ENCODE data around the gene HELZ. TPM values are rescaled to one million over a fixed set of nuclear protein-coding genes. Genes with fewer than 3 reads are reported as not detected.
"Not testable (repeated sequence)": the region's sequence is repeated elsewhere in the genome, so short reads cannot be mapped to it uniquely, and the experiment has no call there.

The HELZ gene
- total RNA-seq, 1 donor from 2014 or later = 35.4 TPM

GRCh38 chr17:67129283-67129682, 115.7 kb downstream of the HELZ start:
- DNase-seq (no peak), ATAC-seq (no peak)
- intact Hi-C loops (cut with micrococcal nuclease) = no loop called here

DNA sequence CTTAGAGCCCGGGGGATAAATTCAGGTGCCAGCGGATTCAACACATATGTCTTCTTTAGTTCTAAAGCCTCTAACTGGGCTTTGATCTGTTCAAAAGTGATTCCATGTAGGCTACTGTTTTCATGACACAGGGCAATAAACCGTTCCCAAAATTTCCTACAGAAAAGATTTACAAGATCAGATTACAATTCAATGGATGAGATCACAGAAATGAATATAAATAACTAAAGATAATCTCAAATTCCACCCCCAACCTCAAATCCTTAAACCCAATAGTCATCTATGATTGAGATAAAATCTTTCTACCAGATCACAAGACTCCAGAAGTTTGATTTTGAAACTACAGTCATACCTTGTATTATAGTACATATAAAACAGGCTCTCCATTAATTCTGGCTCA, 116.3 kb downstream of the HELZ start:
- ATAC-seq (no peak), DNase-seq (no peak)
- intact Hi-C loops (cut with micrococcal nuclease) = no loop called here

GRCh38 chr17:67127925-67128324, 117.1 kb downstream of the HELZ start:
- DNase-seq = no peak
- intact Hi-C loops (cut with micrococcal nuclease) = no loop called here
- no peak for ATAC-seq

DNA sequence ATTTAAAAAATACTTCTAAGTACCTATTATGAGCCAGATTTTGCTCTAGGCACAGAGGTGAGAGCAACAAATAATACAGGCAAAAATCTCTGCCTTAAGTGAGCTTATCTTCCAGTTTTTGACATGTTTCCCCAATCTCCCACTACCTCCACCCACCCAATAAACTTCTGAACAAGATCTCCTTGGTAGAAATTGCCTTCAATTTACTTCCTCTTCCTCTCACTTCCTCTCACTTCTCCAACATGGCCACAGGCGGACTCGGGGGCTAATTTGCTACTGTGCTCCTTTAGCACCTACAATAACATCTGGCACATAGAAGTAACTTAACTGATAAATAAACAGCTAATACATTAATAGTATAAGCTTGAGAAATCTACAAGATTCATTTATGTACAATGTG, 118.0 kb downstream of the HELZ start:
- ATAC-seq (no peak), DNase-seq (no peak)
- intact Hi-C loops (cut with micrococcal nuclease) = no loop called here

- intact Hi-C loops (cut with micrococcal nuclease); ATAC-seq; DNase-seq: not testable (repeated sequence)
Measured at GRCh38 chr17:67126543-67126942, 118.5 kb downstream of the HELZ start.

DNA sequence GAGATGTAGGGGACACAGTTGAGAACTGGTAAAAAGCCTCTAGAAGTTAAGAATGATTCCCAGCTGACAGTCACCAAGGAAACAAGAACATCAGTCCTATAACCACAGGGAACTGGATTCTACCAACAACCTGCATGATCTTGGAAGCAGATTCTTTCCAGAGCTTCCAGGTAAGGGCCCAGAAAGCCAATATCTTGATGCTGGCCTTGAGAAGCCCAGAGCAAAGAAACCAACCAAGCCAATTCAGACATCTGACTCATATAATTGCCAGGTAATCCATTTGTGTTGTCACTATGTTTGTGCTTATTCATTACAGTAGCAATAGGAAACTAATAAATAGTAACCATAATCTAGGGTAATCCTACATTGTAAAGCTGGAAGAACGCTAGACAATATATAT, 119.1 kb downstream of the HELZ start:
- no peak for DNase-seq
- intact Hi-C loops (cut with micrococcal nuclease) = no loop called here
- no peak for ATAC-seq

- intact Hi-C loops (cut with micrococcal nuclease) = no loop called here
- no peak for DNase-seq
- no peak for ATAC-seq
Measured at GRCh38 chr17:67125417-67125816, 119.6 kb downstream of the HELZ start.

DNA sequence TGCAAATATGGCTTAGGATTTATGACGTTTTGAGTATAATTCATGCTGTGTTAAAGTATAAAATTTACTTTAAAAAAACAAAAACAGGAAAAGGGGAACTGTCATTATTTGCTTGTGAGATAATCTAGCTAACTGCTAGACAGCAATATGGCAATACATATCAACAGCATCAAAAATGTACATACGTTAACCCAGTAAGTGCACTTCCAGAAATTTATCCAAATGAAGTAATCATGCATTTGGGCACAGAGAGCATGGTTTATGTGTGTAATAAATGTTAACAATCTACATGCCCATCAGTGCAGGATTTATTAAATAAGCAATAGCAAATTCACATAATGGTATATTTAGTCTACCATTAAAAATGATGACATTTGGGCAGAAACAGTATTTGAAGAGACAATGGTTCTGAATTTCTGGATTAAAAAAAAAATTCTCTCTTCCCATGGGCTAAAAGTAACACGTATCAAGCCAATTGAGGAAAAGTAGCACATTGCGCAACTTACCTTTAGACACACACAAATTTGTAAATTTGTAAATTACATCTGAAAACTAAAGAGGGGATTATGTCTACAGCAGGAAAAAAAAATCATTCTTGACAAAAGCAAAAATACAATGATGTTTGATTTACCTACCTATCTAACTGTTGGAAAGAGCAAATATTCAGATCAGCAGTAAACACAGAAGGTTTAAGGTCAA, 120.4 kb downstream of the HELZ start:
- ATAC-seq (no peak), DNase-seq (no peak)
- intact Hi-C loops (cut with micrococcal nuclease) = no loop called here

GRCh38 chr17:67123699-67124098, 121.3 kb downstream of the HELZ start:
- intact Hi-C loops (cut with micrococcal nuclease) = no loop called here
- ATAC-seq (no peak), DNase-seq (no peak)

DNA sequence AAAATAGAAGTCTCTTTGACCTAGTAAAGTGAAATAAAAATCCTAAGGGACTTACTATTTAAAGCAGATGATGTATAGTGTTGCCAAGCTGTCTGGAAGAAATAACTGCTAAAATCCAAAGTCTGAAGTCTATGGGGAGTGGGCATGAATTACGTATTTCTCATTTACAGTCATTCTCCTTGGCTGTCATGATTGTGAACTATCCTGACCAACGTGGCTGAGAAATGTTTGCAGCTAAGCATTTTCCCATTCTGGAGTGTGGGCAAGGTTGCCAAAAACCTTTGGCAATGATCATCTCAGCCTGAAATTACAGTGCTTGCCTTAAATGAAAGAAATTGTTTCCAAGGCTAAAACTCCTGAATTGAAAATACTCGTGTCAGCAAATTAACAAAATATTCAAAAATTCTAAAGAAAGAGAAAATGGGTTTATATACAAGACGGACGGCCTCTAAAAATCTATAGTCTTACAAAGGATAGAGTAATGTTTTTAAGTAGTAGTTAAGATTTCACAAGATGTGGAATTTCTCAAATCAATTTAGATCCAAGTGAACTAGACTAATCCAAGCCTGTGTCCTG, 123.6 kb downstream of the HELZ start:
- no peak for DNase-seq
- ATAC-seq = peak; percentile 47
- intact Hi-C loops (cut with micrococcal nuclease) = no loop called here

GRCh38 chr17:67119102-67119501, 125.9 kb downstream of the HELZ start:
- intact Hi-C loops (cut with micrococcal nuclease) = no loop called here

DNA sequence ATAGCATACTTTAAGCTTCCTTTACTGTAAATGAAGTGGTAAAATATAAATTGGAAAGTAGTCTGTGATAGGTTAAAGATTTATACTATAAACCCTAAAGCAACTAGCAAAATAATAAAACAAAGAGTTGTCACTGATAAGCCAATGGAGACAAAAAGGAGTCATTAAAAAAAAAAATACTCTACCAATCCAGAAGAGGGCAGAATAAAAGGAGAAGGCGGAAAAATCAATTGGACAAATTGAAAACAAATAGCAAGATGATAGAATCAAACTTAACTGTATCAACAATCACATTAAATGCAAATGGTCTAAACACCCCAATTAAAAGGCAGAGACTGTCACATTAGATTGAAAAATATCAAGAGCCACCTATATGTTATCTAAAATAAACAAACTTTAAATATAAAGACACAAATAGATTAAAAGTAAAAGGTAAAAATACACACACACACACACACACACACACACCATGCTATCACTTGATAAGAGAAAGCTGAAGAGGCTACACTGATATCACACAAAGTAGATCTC, 128.9 kb downstream of the HELZ start:
- DNase-seq (no peak), ATAC-seq (no peak)
- intact Hi-C loops (cut with micrococcal nuclease) = no loop called here

More at GRCh38 chr17:67119102-67119501, 125.9 kb downstream of the HELZ start:
- DNase-seq (no peak), ATAC-seq (no peak)

GRCh38 chr17:67115401-67115800, 129.6 kb downstream of the HELZ start:
- intact Hi-C loops (cut with micrococcal nuclease) = no loop called here
- ATAC-seq = no peak
- no peak for DNase-seq

DNA sequence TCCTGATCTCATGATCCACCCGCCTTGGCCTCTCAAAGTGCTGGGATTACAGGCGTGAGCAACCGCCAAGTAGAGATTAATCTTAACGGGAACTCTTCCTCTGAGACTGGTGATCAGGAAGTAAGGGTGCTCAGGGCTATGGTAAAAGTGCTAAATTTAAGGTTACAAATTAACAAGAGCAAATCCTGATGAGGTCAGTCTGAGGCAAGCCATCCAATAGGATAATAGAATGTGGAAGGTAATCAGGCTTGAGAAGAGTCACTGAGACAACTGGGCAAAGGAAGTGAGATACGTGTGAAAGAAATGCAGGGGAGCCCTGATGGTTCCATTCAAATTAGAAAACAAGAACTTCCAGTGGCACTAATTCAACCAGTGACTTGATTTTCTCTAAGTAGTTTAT, 131.5 kb downstream of the HELZ start:
- DNase-seq = no peak
- no peak for ATAC-seq
- intact Hi-C loops (cut with micrococcal nuclease) = no loop called here

DNA sequence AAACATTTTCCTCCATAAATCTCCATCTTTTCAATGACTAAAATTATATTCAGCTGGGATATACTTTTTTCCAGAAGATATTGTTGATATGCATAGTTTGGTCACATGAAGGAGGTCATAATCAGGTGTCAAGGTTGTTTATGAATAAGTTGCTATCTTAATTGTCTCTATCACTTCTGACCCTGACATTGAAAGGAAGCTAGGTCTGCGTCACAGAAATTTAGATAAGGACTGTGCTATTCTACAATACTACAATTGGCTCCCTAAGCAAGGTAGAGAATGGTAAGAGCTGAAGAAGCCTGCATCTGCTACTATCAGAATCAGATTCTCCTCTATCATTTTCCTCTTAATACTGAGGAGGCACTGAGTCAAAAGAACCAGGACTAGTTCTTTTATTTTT, 133.2 kb downstream of the HELZ start:
- intact Hi-C loops (cut with micrococcal nuclease) = no loop called here
- ATAC-seq = peak; percentile 56

GRCh38 chr17:67111327-67111726, 133.7 kb downstream of the HELZ start:
- intact Hi-C loops (cut with micrococcal nuclease) = no loop called here
- ATAC-seq (no peak), DNase-seq (no peak)

More for the DNA sequence above, 133.2 kb downstream of the HELZ start:
- no peak for DNase-seq

GRCh38 chr17:67110619-67111018, 134.4 kb downstream of the HELZ start:
- DNase-seq (no peak), ATAC-seq (no peak)
- intact Hi-C loops (cut with micrococcal nuclease) = no loop called here

GRCh38 chr17:67109111-67109510, 135.9 kb downstream of the HELZ start:
- intact Hi-C loops (cut with micrococcal nuclease) = no loop called here
- DNase-seq (no peak), ATAC-seq (no peak)

DNA sequence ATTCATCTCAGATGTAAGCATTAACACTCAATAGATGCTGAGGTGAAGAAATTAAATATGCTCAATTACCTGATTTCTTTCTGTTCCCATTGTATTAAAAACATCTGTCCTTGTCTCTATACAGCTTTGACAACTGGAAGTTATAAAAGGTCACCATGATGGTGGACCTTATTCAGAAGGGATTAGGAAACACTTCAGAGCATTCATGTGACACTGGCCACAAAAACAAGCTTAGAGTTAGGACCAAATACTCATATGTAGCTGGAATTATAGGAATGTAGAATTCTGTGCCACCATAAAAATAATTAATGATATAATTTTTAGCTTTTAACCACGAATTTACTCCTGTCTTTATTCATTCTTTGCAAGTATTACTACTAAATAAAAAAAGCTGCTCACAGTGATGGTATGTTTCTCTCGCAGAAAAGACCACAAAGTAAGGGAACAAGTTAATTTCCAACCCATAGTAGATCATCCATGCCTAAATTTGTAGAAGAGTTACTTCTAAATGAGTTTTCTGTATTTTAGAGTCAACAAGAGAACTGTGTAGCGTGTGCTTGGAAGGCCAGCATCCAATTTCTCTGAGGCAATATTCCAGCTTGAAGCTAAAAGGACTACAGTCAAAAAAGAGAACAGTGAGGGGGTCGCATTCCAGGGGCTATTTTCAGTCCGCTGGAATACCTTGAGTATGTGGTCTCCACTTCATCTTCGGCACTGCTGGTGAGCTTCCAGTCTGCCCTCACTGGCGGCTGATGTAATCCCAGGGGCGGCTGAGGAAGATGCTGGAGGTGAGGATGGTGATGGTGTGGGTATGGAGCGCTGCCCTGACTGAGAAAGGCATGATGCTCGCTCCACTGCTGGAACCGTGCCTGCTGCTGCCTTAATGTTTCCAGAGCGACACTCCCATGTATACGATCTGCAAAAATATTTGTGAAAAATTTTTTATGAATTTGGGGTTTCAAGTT, 136.9 kb downstream of the HELZ start:
- intact Hi-C loops (cut with micrococcal nuclease) = no loop called here
- no peak for ATAC-seq
- DNase-seq = no peak

DNA sequence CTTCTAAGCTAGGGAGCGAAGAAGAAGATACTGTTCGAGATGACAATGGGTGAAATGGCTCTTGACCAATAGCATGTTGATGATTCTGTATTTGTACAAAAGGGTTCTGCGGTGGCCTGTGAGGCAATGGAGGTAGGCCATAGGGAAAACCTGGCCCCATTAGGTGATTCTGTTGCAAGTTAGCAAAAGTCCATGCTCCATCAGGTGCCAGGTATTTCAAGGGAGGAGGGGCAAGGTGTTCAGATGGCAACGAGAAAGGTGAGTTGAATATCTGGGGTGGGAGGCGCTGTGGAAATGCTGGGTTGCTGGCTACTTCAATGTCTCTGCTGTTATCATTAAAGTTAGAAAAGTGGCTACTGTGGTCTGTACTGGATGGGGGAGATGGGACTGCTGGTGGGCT, 137.8 kb downstream of the HELZ start:
- ATAC-seq = no peak
- no peak for DNase-seq
- intact Hi-C loops (cut with micrococcal nuclease) = no loop called here

All from left ventricle myocardium superior (tissue), 1 donor.